Sigmoid colon (tissue), 4 donors: Measurements from ENCODE around the gene DENND5B.

Experiments used
- CTCF ChIP-seq, 4 experiments: fragments of 450-650 bp in 3 of 4; fragments of 200-600 bp in 1 of 4; IDR thresholded peaks; one replicate each; pipeline ENCODE4 v1.5.1; 2016 to 2019; ENCODE audit warnings: antibody characterized with exemption in 4 of 4, mild to moderate bottlenecking in 3 of 4, moderate library complexity in 2 of 4
- POLR2A ChIP-seq, 2 donors: fragments of 450-650 bp; IDR thresholded peaks; one replicate each; pipeline ENCODE4 v1.6.1; 2016; ENCODE audit warnings: antibody characterized with exemption in 2 of 2, mild to moderate bottlenecking in 2 of 2, moderate library complexity in 2 of 2
- POLR2AphosphoS5 ChIP-seq, 4 donors: sonication (generic); formaldehyde crosslinking; IDR thresholded peaks; one replicate each; pipeline ENCODE4 v1.6.1; 2017; ENCODE audit warnings: antibody characterized with exemption in 4 of 4

- TF ChIP-seq CTCF (IDR thresholded peaks at IDR 0.05) = no peak
- TF ChIP-seq POLR2A (IDR thresholded peaks at IDR 0.05) = no peak
- TF ChIP-seq POLR2AphosphoS5 (IDR thresholded peaks at IDR 0.05) = no peak
Observed at GRCh38 chr12:31586728-31587127, 4.2 kb downstream of the DENND5B start.
